Esophagus squamous epithelium (tissue), 4 donors: Measurements from ENCODE around the gene HECTD4.

Source experiments
- POLR2A ChIP-seq, 4 donors: fragments of 450-650 bp; IDR thresholded peaks; one replicate each; pipeline ENCODE4 v1.6.1; 2017; ENCODE audit warnings: antibody characterized with exemption in 4 of 4, mild to moderate bottlenecking in 4 of 4, moderate library complexity in 3 of 4
- TF ChIP-seq, protein P1 (sequence below), 6 experiments: fragments of 450-650 bp in 4 of 6; fragments of 200-600 bp in 2 of 6; sonication (generic) in 2 of 6; IDR thresholded peaks; one replicate each; pipeline ENCODE4 v1.5.1; 2016 to 2019; ENCODE audit warnings: antibody characterized with exemption in 6 of 6, mild to moderate bottlenecking in 4 of 6, moderate library complexity in 4 of 6

DNA sequence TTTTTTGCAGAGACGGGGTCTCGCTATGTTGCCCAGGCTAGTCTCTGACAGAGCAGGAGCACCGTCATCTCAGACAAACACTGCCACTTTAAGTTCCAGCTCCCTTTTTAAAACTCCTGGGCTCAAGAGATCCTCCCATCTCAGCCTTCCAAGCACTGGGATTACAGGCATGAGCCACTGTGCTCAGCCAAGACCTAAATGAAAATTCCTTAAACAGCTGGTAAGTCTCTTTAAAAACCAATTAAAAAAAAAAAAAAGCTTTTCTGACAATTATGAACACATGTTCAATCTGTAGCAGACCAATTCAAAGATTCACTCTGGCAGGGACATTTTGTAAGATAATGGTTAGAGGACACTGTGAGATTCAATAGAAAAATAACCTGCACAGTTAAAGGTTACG is 77.8 kb downstream of the HECTD4 start:
- TF ChIP-seq, protein P1, sequence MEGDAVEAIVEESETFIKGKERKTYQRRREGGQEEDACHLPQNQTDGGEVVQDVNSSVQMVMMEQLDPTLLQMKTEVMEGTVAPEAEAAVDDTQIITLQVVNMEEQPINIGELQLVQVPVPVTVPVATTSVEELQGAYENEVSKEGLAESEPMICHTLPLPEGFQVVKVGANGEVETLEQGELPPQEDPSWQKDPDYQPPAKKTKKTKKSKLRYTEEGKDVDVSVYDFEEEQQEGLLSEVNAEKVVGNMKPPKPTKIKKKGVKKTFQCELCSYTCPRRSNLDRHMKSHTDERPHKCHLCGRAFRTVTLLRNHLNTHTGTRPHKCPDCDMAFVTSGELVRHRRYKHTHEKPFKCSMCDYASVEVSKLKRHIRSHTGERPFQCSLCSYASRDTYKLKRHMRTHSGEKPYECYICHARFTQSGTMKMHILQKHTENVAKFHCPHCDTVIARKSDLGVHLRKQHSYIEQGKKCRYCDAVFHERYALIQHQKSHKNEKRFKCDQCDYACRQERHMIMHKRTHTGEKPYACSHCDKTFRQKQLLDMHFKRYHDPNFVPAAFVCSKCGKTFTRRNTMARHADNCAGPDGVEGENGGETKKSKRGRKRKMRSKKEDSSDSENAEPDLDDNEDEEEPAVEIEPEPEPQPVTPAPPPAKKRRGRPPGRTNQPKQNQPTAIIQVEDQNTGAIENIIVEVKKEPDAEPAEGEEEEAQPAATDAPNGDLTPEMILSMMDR (IDR thresholded peaks at IDR 0.05), result no peak
- TF ChIP-seq POLR2A (IDR thresholded peaks at IDR 0.05), result no peak
